ENCODE measurements around the gene CDADC1.

CDADC1 gene

GRCh38 chr13:49342454-49342853 is 94.7 kb downstream of the CDADC1 start:
- no peaks in the 10 kb centered on the region for H3K36me3 ChIP-seq (ENCODE audit: insufficient read depth, low read length)

More at GRCh38 chr13:49342454-49342853, 94.7 kb downstream of the CDADC1 start:
- no peaks in the 10 kb centered on the region for H3K9me3 ChIP-seq (ENCODE audit: insufficient read depth, low read length, severe bottlenecking)
- TF ChIP-seq CTCF (IDR thresholded peaks at IDR 0.05; ENCODE audit: borderline replicate concordance, extremely low read depth, low read length, poor library complexity, severe bottlenecking) (no peak), EZH2 (IDR thresholded peaks at IDR 0.05; ENCODE audit: borderline replicate concordance, low read depth, low read length, severe bottlenecking) (no peak)
- H3K9ac ChIP-seq (ENCODE audit: low read depth, low read length): no peak overlapping the region
- ATAC-seq (ENCODE audit: insufficient read depth, low read depth) (no peak), DNase-seq (no peak)
- H2AFZ ChIP-seq (ENCODE audit: low read depth, low read length): no peak overlapping the region
- H3K4me1 ChIP-seq (ENCODE audit: insufficient read depth, low read length): no peaks in the 10 kb centered on the region
- no peaks in the 10 kb centered on the region for H3K79me2 ChIP-seq (ENCODE audit: insufficient read depth, low read length)
- no peak overlapping the region for H3K4me3 ChIP-seq (ENCODE audit: low read depth in 1 of 2, low read length in 2 of 2)
- H3K4me2 ChIP-seq (ENCODE audit: insufficient read depth, low read length): no peak overlapping the region
- no peak overlapping the region for H3K27ac ChIP-seq (ENCODE audit: low read length)
- no peaks in the 10 kb centered on the region for H4K20me1 ChIP-seq (ENCODE audit: insufficient read depth, low read length)
- H3K27me3 ChIP-seq (ENCODE audit: insufficient read depth, low read length, poor library complexity): no peaks in the 10 kb centered on the region

Data from DND-41 (cell line).